ENCODE data around the gene SLC6A8.
"Not testable (repeated sequence)": the region's sequence is repeated elsewhere in the genome, so short reads cannot be mapped to it uniquely, and the experiment has no call there.

Gene SLC6A8

GRCh38 chrX:153692611-153693156 is 5.0 kb downstream of the SLC6A8 start:
- no peak for DNase-seq (ENCODE audit: low read depth in 2 of 2)

- no peak for DNase-seq (ENCODE audit: low read depth in 2 of 2)
Measured at GRCh38 chrX:153693216-153694086, 5.7 kb downstream of the SLC6A8 start.

GRCh38 chrX:153694256-153694655 is 6.5 kb downstream of the SLC6A8 start:
- not testable (repeated sequence) for DNase-seq (ENCODE audit: low read depth in 2 of 2)

GRCh38 chrX:153694687-153695270 is 7.1 kb downstream of the SLC6A8 start:
- DNase-seq (ENCODE audit: low read depth in 2 of 2) = no peak

GRCh38 chrX:153696100-153696499 is 8.4 kb downstream of the SLC6A8 start:
- DNase-seq (ENCODE audit: low read depth in 2 of 2) = no peak

GRCh38 chrX:153696538-153696937 is 8.8 kb downstream of the SLC6A8 start:
- not testable (repeated sequence) for DNase-seq (ENCODE audit: low read depth in 2 of 2)

GRCh38 chrX:153696986-153697722 is 9.4 kb downstream of the SLC6A8 start:
- DNase-seq (ENCODE audit: low read depth in 2 of 2) = not testable (repeated sequence)

- no peak for DNase-seq (ENCODE audit: low read depth in 2 of 2)
Measured at GRCh38 chrX:153697924-153698865, 10.5 kb downstream of the SLC6A8 start.

- not testable (repeated sequence) for DNase-seq (ENCODE audit: low read depth in 2 of 2)
Measured at GRCh38 chrX:153699210-153699783, 11.6 kb downstream of the SLC6A8 start.

- not testable (repeated sequence) for DNase-seq (ENCODE audit: low read depth in 2 of 2)
Measured at GRCh38 chrX:153699784-153700371, 12.2 kb downstream of the SLC6A8 start.

DNA sequence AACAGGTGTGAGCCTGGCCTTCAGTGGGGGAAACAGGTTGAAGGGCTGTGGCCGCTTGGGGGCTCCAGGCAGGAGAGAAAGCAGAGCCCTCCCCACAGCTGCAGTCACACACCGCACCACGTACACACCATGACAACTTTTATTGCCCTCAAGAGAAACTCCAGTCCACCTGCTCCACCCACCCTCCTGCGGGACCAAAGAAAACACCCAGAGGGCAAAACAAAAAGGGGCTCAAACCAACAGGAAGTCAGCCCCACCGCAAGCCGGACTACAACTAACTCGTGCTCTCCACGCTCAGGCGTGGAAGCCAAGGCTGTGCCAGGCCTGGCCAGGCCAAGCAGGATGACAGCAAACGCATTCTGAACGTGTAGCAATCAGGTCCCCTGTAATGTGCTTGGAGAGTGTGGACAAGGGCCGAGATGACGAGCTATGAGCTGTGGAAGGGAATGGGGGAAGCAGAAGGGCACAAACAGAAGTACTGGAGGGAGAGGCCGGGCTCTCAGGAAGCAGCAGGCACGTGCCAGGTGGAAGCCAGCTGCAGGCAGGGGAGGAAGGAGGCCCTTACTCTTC is 12.7 kb downstream of the SLC6A8 start:
- DNase-seq (ENCODE audit: low read depth in 2 of 2) = no peak

- no peak for DNase-seq (ENCODE audit: low read depth in 2 of 2)
Measured at GRCh38 chrX:153700967-153701366, 13.2 kb downstream of the SLC6A8 start.

- no peak for DNase-seq (ENCODE audit: low read depth in 2 of 2)
Measured at GRCh38 chrX:153701706-153702105, 14.0 kb downstream of the SLC6A8 start.

DNA sequence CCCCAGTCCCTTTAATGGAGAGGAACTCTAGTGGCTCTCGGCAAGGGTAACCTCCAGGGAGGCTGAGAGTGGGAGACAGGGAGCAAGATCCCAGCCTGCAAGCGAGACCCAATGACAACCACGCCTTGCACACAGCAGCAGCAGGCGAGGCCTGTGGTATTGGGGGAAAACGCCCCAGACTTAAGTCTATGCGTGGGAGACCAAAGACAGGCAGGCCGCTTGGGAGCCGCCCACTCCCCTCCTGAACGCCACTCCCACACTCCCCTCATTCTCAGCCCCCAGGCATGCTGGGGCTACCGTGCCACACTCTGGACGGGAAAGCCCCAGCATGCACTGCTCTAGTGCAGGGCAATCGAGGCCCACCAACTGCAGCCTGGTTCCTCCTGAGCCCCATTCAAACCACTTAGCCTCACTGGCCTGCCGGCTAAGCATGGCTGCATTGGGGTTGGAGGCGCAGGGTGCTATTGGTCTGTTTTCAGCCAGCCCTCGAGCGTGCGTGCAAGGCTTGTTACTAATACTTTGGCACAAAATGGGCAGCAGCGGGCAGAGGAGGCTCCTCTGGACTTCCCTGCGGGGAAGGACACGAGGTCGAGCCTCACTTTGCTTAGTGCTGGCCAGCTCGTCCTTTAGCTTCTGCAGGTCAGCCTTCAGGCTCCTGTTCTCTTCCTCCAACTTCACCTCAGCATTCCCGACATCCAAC is 14.8 kb downstream of the SLC6A8 start:
- no peak for DNase-seq (ENCODE audit: low read depth in 2 of 2)

DNA sequence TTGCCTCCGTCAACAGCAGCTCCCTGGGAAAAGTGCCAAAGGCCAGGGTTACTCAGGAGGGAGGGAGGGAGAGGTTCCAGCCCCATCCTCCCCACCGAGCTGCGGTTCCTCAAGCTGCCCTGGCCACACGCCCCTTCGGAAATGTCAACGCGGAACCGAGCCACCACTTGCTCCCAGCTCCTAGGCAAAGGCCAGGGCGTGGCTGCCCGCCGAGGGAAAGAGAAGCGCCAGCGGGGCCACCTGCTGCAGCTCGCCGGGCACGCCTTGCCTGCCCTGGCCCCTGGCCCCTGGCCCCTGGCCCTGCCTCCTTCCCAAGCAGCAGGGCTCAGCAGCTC is 15.3 kb downstream of the SLC6A8 start:
- DNase-seq (ENCODE audit: low read depth in 2 of 2) = no peak

DNA sequence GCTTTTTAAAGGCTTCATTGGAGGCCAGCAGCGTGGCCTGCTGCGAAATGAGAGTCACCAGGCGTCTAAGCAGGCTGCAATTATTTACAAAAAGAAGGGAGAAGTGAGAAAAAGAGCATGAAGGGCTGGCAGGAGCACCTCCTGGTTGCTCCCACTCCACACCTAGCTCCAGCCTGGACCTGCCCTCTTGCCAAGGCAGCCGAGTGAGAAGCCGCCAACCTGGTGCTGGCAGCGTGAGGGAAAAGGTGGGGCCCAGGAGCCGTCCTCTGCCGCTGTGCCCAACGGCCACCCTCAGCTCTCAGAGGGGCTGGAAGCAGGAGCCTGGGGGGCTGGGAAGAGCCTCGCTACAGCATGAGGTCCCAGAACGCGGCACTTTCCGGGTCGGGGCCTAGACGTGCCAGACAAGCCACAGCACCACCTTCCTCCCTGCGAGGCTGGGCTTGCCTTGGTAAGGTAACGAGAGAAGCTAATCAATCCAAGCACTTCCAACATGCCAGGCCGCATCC is 16.3 kb downstream of the SLC6A8 start:
- no peak for DNase-seq (ENCODE audit: low read depth in 2 of 2)

DNA sequence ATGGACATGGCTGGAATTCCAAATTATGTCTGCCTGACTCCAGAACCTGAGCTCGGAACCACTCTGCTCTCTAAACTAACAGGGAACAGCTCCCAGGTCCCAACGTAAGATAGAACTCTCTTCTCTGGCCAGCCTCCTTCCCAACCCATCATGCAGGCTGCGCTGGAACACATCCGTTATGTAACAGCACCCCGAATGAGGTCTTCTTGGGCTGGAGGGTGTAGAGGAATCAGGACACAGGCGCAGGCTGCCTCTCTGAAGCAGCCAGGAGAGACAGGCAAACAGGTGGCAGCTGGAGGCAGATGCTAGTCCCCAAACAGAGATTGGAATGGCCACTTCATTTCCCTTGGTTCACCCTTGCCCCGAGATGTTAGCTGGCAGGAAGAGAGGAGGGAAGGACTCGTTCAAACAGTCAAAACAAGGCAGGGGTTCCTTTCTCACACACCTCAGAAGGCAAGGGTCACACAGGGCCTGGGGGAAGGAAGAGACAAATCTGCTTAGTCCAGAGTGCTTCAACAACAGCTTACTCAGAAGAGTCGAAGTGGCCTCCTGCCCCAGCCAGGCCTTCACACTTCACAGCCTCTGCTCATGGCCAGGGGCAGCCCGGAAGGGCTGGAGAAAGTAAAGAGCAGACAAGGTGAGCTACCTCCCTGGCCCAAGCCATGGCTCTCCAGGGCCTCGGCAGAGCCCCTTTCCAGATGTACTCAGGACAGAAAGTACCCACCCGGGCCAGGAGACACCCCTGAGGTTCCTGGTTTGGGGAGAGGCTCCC is 17.1 kb downstream of the SLC6A8 start:
- DNase-seq (ENCODE audit: low read depth in 2 of 2) = not testable (repeated sequence)

GRCh38 chrX:153705403-153706060 is 17.8 kb downstream of the SLC6A8 start:
- not testable (repeated sequence) for DNase-seq (ENCODE audit: low read depth in 2 of 2)
